ENCODE results near the gene CCKAR. TPM values are rescaled to one million over a fixed set of nuclear protein-coding genes. Genes with fewer than 3 reads are reported as not detected.

Gene CCKAR
- total RNA-seq, 1 donor from 2014 or later, result not detected

GRCh38 chr4:26450418-26450817 lies 39.9 kb downstream of the CCKAR start:
- Histone ChIP-seq H3K4me1 (no peaks in the 10 kb centered on the region), H3K36me3 (no peaks in the 10 kb centered on the region), H3K27me3 (no peaks in the 10 kb centered on the region), H3K9me3 (no peaks in the 10 kb centered on the region), H3K27ac (no peak overlapping the region), H3K4me3 (no peak overlapping the region)
- TF ChIP-seq CTCF (IDR thresholded peaks at IDR 0.05), result no peak
- ATAC-seq (no peak), DNase-seq (no peak)
- intact Hi-C loops (cut with DNase I), result loop anchor here (10.0 kb wide), 1 partner anchor 564 kb away; no protein-coding TSS in a partner anchor

- TF ChIP-seq CTCF (IDR thresholded peaks at IDR 0.05), result no peak
- Histone ChIP-seq H3K9me3 (no peaks in the 10 kb centered on the region), H3K4me3 (no peak overlapping the region), H3K4me1 (no peaks in the 10 kb centered on the region), H3K36me3 (no peaks in the 10 kb centered on the region), H3K27ac (no peak overlapping the region), H3K27me3 (no peaks in the 10 kb centered on the region)
- DNase-seq (no peak), ATAC-seq (no peak)
- intact Hi-C loops (cut with DNase I), result no loop called here
These were observed 42.9 kb downstream of the CCKAR start for GRCh38 chr4:26447378-26447777.

- H3K36me3 ChIP-seq, result peaks cover 6% of the 10 kb centered on the region
- H3K27me3 ChIP-seq, result no peaks in the 10 kb centered on the region
- peaks cover 6% of the 10 kb centered on the region for H3K4me1 ChIP-seq
- ATAC-seq (no peak), DNase-seq (no peak)
- no peak for TF ChIP-seq CTCF (IDR thresholded peaks at IDR 0.05)
- no peaks in the 10 kb centered on the region for H3K9me3 ChIP-seq
- intact Hi-C loops (cut with DNase I), result no loop called here
- H3K4me3 ChIP-seq, result no peak overlapping the region
- H3K27ac ChIP-seq, result no peak overlapping the region
These were observed 48.5 kb downstream of the CCKAR start for GRCh38 chr4:26441771-26442170.

GRCh38 chr4:26441102-26441501 lies 49.2 kb downstream of the CCKAR start:
- H3K9me3 ChIP-seq, result no peaks in the 10 kb centered on the region
- no peak overlapping the region for H3K4me3 ChIP-seq
- H3K27me3 ChIP-seq, result no peaks in the 10 kb centered on the region
- H3K36me3 ChIP-seq, result peaks cover 6% of the 10 kb centered on the region
- no peak for DNase-seq
- intact Hi-C loops (cut with DNase I), result no loop called here
- no peak overlapping the region for H3K27ac ChIP-seq
- no peak for TF ChIP-seq CTCF (IDR thresholded peaks at IDR 0.05)
- no peak for ATAC-seq
- H3K4me1 ChIP-seq, result peaks cover 6% of the 10 kb centered on the region

GRCh38 chr4:26434030-26434639 lies 56.1 kb downstream of the CCKAR start:
- no peak overlapping the region for H3K27ac ChIP-seq
- ATAC-seq (no peak), DNase-seq (no peak)
- intact Hi-C loops (cut with DNase I), result no loop called here
- no peaks in the 10 kb centered on the region for H3K9me3 ChIP-seq
- no peaks in the 10 kb centered on the region for H3K27me3 ChIP-seq
- no peak for TF ChIP-seq CTCF (IDR thresholded peaks at IDR 0.05)
- H3K36me3 ChIP-seq, result peaks cover 44% of the 10 kb centered on the region
- H3K4me1 ChIP-seq, result peaks cover 6% of the 10 kb centered on the region
- H3K4me3 ChIP-seq, result no peak overlapping the region

GRCh38 chr4:26433556-26433955 lies 56.7 kb downstream of the CCKAR start:
- no peak overlapping the region for H3K27ac ChIP-seq
- peaks cover 6% of the 10 kb centered on the region for H3K4me1 ChIP-seq
- ATAC-seq (no peak), DNase-seq (no peak)
- H3K27me3 ChIP-seq, result no peaks in the 10 kb centered on the region
- no peak overlapping the region for H3K4me3 ChIP-seq
- intact Hi-C loops (cut with DNase I), result no loop called here
- TF ChIP-seq CTCF (IDR thresholded peaks at IDR 0.05), result no peak
- H3K9me3 ChIP-seq, result no peaks in the 10 kb centered on the region
- peaks cover 49% of the 10 kb centered on the region for H3K36me3 ChIP-seq

Measured in upper lobe of right lung (tissue), 1 donor.